Neural progenitor cell (in vitro differentiated cells): ENCODE data around the gene DERL2.

Experiments
- CTCF ChIP-seq: fragments of 200-600 bp; sonication (generic); IDR thresholded peaks from 2 replicates; pipeline ENCODE4 v1.5.1; 2017; ENCODE audit warnings: antibody characterized with exemption, mild to moderate bottlenecking
- EZH2 ChIP-seq: fragments of 200-600 bp; sonication (generic); IDR thresholded peaks from 2 replicates; pipeline ENCODE4 v1.6.1; 2017; ENCODE audit warnings: antibody characterized with exemption, mild to moderate bottlenecking, moderate library complexity
- EZH2phosphoT487 ChIP-seq: fragments of 200-600 bp; sonication (generic); IDR thresholded peaks from 2 replicates; pipeline ENCODE4 v1.6.1; 2017; ENCODE audit warnings: antibody characterized with exemption

- TF ChIP-seq CTCF (peak; percentile 97), EZH2 (no peak), EZH2phosphoT487 (no peak)
These were observed 47.1 kb downstream of the DERL2 start, which contains the start of gene C1QBP for GRCh38 chr17:5438716-5439445.
